Stimulated activated effector memory CD8-positive, alpha-beta T cell treated with anti-CD3 and anti-CD28 coated beads, Interleukin-12 subunit alpha, Interleukin-12 subunit beta, amount 100 ng/mL, for 72 hours (primary cell): ENCODE measurements around the gene HSDL2.
"Not testable (repeated sequence)": the region's sequence is repeated elsewhere in the genome, so short reads cannot be mapped to it uniquely, and the experiment has no call there.

Experiments used
- ATAC-seq: fragments of 150-1000 bp; cut with Tn5 transposase; 2 replicates; pipeline ENCODE4 v1.10.0; 2021
- DNase-seq, 2 donors: peaks; one replicate each; pipeline ENCODE4 v3.0.0; 2021 to 2022; ENCODE audit warnings: low spot score in 2 of 2
- H3K27ac Mint-ChIP-seq: one replicate; pipeline ENCODE4 v1.8.0; 2022; ENCODE audit warnings: mild to moderate bottlenecking, mixed read lengths
- H3K36me3 Mint-ChIP-seq: one replicate; pipeline ENCODE4 v1.8.0; 2022; ENCODE audit warnings: mild to moderate bottlenecking, mixed read lengths
- H3K4me1 Mint-ChIP-seq: one replicate; pipeline ENCODE4 v1.8.0; 2022; ENCODE audit warnings: mixed read lengths
- H3K4me3 Mint-ChIP-seq: one replicate; pipeline ENCODE4 v1.8.0; 2022; ENCODE audit warnings: mild to moderate bottlenecking, mixed read lengths
- H3K9me3 Mint-ChIP-seq: one replicate; pipeline ENCODE4 v1.8.0; 2022; ENCODE audit warnings: mixed read lengths

Gene HSDL2

DNA sequence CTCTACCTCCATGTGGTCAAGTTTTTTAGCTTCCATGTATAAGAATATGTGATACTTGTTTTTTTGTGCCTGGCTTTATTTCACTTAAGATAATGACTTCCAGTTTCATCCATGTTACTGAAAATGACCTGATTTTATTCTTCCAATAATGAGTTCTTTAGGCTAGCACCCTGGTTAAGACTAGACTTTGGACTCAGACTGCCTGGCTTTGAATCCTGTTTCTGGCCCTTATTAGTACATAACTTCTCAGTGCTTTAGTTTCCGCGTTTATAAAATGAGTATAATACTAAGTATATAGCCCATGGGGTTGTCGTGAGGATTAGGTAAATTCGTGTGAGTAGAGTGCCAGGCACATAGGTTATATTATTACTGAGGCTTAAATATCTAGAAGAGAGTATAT lies 125.2 kb downstream of the HSDL2 start:
- H3K9me3 Mint-ChIP-seq = no peaks in the 10 kb centered on the region
- ATAC-seq = no peak
- no peaks in the 10 kb centered on the region for H3K4me1 Mint-ChIP-seq
- H3K4me3 Mint-ChIP-seq = no peak overlapping the region
- no peak overlapping the region for H3K27ac Mint-ChIP-seq
- no peak for DNase-seq
- H3K36me3 Mint-ChIP-seq = no peaks in the 10 kb centered on the region

DNA sequence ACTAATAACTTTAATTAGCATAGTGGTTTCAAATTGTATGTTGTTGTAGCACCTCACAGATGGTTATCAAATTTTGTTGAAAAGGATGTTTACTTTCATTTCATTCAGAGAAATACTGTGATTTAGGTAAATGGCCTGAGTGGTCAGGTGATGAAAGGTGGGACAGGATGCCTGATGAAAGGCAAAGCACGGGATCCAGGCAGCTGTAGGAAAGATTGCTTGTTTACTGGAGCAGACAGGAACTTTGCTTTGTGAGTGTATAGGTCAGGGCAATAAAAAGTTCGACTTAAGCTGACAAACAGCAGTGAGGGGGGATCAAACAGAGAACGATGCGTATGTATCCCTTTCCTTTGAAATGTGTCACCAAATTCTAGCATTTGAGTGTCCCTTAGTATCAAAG lies 125.7 kb downstream of the HSDL2 start:
- H3K4me3 Mint-ChIP-seq = no peak overlapping the region
- no peaks in the 10 kb centered on the region for H3K36me3 Mint-ChIP-seq
- no peak for ATAC-seq
- no peak overlapping the region for H3K27ac Mint-ChIP-seq
- no peaks in the 10 kb centered on the region for H3K9me3 Mint-ChIP-seq
- DNase-seq = no peak
- no peaks in the 10 kb centered on the region for H3K4me1 Mint-ChIP-seq

DNA sequence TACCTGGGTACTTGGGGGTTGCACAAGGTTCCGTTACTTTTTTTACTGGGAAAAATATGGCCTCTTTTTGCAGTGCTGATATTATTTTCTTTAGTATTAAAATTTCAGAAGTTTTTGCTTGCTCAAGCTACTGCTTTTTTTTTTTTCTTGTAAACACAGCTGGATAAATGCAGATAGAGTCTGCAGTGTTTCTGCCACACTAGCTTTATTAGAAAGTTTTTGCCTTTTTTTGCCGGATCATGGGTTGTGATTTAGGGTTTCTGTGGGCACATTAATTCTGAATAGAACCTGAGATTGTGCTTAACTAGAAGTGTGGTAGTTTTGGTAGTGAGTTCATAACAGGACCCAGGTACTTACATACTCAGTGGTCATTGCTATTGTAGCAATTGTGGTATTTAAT lies 126.7 kb downstream of the HSDL2 start:
- Mint-ChIP-seq H3K9me3 (no peaks in the 10 kb centered on the region), H3K4me3 (no peak overlapping the region), H3K4me1 (no peaks in the 10 kb centered on the region), H3K27ac (no peak overlapping the region), H3K36me3 (no peaks in the 10 kb centered on the region)
- ATAC-seq = no peak
- no peak for DNase-seq

- Mint-ChIP-seq H3K9me3 (no peaks in the 10 kb centered on the region), H3K27ac (peak overlapping the region; percentile 32), H3K4me3 (no peak overlapping the region), H3K4me1 (no peaks in the 10 kb centered on the region), H3K36me3 (no peaks in the 10 kb centered on the region)
- no peak for ATAC-seq
- no peak for DNase-seq
Observed at GRCh38 chr9:112507001-112507680, 127.2 kb downstream of the HSDL2 start.

- Mint-ChIP-seq H3K4me3 (no peak overlapping the region), H3K27ac (no peak overlapping the region), H3K4me1 (no peaks in the 10 kb centered on the region), H3K36me3 (no peaks in the 10 kb centered on the region), H3K9me3 (no peaks in the 10 kb centered on the region)
- ATAC-seq (no peak), DNase-seq (no peak)
Observed at GRCh38 chr9:112508377-112508776, 128.5 kb downstream of the HSDL2 start.

GRCh38 chr9:112512377-112512776 lies 132.5 kb downstream of the HSDL2 start:
- H3K27ac Mint-ChIP-seq, H3K4me3 Mint-ChIP-seq, H3K36me3 Mint-ChIP-seq, ATAC-seq, H3K4me1 Mint-ChIP-seq, DNase-seq, H3K9me3 Mint-ChIP-seq: not testable (repeated sequence)

DNA sequence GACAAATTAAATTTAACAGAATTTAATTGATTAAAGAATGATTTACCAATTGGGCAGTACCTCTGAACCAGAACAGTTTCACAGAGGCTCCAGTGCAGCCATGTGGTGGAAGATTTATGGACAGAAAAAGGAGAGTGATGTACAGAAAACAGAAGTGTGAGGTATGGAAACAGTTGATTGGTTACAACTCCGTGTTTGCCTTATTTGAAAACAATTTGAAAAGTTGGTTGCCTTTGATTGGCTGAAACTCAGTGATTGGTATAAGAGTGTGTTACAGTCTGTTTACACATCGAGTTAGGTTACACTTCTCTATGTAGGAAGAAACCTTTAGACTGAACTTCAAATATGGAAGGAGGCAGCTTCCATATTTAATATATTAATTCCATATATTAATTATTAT lies 136.9 kb downstream of the HSDL2 start:
- H3K4me3 Mint-ChIP-seq = no peak overlapping the region
- H3K9me3 Mint-ChIP-seq = no peaks in the 10 kb centered on the region

GRCh38 chr9:112520069-112520468 lies 140.2 kb downstream of the HSDL2 start:
- H3K27ac Mint-ChIP-seq = no peak overlapping the region
- ATAC-seq = no peak

More for the DNA sequence above, 136.9 kb downstream of the HSDL2 start:
- DNase-seq = no peak
- ATAC-seq = no peak
- H3K36me3 Mint-ChIP-seq = no peaks in the 10 kb centered on the region
- H3K27ac Mint-ChIP-seq = no peak overlapping the region
- no peaks in the 10 kb centered on the region for H3K4me1 Mint-ChIP-seq

GRCh38 chr9:112520656-112521055 lies 140.7 kb downstream of the HSDL2 start:
- no peak for DNase-seq
- no peaks in the 10 kb centered on the region for H3K36me3 Mint-ChIP-seq
- H3K4me1 Mint-ChIP-seq = no peaks in the 10 kb centered on the region
- H3K4me3 Mint-ChIP-seq = no peak overlapping the region
- no peaks in the 10 kb centered on the region for H3K9me3 Mint-ChIP-seq
- no peak for ATAC-seq
- H3K27ac Mint-ChIP-seq = no peak overlapping the region

More at GRCh38 chr9:112520069-112520468, 140.2 kb downstream of the HSDL2 start:
- no peaks in the 10 kb centered on the region for H3K9me3 Mint-ChIP-seq
- no peaks in the 10 kb centered on the region for H3K4me1 Mint-ChIP-seq
- H3K4me3 Mint-ChIP-seq = no peak overlapping the region
- no peaks in the 10 kb centered on the region for H3K36me3 Mint-ChIP-seq
- no peak for DNase-seq
